ENCODE measurements around the gene EMP2.
"Not testable (repeated sequence)": the region's sequence is repeated elsewhere in the genome, so short reads cannot be mapped to it uniquely, and the experiment has no call there.

The EMP2 gene

DNA sequence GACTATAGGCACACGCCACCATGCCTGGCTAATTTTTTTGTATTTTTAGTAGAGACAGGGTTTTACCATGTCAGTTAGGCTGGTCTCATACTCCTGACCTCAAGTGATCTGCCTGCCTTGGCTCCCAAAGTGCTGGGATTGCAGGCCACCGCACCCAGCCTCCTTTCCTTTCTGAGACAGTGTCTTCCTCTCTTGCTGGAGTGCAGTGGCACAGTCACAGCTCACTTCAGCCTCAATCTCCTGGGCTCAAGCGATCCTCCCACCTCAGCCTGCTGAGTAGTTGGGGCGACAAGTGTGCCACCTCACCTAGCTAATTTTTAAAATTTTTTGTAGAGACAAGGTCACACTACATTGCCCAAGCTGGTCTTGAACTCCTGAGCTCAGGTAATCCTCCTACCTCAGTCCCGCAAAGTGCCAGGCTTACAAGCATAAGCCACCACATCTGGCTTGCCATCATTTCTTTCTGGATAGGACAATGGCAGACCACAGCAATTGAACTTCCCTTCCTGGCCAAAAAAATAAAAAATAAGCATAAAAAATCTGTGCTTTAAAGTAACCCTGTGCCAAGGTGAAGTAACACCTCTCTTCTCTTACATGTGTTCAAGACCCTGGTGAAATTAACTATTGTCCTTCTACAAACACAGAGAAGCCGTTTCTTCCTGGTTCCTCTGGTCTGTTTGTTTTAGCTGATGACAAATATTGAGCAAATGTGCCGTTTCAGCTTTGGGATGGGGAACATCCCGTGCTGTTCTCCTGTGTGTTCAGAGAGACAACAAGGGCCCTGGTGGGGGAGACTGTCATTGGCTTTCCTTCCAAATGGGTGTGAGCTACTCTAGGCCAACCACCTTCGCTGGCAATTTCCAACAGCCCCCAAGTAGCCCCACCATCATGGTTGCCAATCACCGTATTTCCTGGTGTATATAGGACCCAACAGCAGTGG lies 60.2 kb downstream of the EMP2 start:
- DNase-seq, result no peak

DNA sequence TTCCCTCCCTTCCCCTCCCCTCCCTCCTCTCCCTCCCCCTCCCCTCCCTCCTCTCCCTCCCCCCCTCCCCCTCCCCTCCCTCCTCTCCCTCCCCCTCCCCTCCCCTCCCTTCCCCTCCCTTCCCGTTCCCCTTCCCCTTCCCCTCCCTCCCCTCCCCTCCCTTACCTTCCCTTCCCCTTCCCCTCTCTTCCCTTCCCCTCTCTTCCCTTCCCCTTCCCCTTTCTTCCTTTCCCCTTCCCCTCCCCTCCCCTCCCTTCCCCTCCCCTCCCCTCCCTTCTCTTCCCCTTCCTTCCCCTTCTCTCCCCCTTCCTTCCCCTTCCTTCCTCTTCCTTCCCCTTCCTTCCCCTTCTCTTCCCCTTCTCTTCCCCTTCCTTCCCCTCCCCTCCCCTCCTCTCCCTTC lies 61.1 kb downstream of the EMP2 start:
- no peak for DNase-seq

DNA sequence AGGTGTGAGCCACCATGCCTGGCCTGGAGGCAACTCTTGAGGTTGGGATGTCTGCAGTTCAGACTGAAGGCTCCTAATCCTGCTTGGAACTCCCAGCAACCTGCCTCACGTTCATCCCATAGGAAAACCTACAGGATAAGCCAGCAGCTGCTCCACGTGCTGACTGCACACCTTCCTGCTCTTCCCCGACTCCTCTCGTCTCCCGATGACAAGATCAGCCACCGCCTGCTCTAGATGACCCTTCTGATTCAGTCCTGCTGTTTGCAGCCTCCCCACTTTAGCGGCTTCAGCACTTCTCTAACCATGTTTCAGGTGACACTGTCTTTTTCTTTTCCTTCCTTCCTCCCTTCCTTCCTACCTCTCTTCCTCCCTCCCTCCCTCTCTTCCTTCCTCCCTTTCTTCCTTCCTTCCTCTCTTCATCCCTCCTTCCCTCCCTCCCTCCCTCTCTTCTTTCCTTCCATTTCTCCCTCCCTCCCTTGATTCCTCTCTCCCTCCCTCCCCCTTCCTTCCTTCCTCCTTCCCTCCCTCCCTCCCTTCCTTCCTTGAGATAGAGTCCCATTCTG lies 61.8 kb downstream of the EMP2 start:
- no peak for DNase-seq

DNA sequence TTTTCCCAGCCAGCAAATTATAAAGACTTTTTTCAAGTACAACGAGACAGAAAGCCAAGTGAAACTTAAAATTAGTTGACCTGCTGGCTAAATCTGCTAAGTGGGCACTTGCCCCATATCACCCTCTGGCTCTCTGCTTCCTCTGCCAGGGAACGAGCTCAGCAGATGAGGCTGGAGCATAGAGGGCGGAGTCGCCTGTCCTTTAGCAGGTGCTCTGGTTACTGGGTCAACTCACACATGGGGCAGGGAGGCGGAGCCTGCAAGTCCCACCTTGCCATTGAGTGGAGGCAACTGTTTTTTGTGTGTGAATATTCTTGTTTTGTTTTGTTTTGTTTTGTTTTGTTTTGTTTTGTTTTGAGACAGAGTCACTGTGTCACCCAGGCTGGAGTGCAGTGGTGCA lies 62.5 kb downstream of the EMP2 start:
- no peak for DNase-seq

DNA sequence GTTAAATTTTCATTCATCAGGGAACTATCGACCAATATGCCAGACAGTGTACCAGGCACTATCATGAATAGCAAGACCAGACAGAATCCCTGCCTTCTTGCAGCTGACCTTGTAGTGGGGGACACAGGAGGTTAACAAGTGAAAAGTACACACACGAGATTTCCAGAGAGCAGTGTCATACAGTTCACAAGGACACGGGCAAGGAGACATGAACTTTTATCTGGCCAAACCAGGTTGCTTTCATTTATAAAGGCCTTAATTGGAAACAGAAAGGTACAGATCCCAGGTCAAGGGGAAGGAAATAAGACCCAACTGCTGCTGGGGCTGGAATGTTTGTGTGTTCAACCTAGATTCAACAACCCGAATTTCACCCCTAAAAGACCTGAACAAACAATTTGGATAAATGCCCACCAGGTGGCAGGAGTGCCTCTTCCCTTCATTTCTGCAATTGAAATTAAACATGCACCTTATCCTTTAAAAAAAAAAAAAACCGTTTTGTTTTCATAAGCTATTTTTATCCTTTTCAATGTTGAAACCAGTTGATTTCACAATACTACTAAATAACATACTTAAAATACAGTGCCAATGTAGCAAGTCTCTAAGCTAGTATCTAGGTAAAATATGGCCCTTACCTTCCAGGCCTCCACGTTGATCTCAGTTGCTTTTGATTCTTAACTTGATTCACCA lies 65.9 kb downstream of the EMP2 start:
- no peak for DNase-seq

DNA sequence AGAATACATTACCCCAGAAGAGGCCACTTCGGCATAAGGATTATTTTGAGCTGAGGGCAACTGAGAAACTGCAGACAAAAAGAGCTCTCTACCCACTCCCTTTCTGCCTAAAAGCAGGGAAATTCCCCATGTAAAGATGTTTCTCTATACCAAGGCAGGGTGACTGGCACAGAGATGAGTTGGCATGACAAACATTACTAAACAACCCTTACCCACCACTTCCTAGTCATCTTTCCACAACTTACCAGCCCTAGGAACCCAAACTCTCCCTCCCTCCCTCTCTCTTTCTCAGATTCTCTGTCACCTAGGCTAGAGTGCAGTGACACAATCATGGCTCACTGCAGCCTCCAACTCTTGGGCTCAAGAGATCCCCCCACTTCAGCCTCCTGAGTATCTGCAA lies 68.6 kb downstream of the EMP2 start:
- no peak for DNase-seq

DNA sequence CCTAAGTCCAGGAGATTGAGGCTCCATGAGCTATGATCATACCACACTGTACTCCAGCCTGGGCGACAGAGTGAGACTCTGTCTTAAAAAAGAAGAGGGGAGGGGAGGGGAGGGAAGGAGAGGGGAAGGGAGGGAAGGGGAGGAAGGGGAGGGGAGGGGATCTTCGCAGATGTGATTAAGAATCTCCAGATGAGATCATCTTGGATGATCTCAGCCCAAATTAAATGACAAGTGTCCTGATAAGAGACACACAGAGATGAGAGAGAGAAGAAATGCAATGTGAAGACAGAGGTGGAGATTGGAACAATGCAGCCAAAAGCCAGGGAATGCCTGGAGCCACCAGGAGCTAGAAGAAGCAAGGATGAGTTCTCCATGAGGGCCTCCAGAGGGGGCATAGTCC lies 70.1 kb downstream of the EMP2 start:
- no peak for DNase-seq

DNA sequence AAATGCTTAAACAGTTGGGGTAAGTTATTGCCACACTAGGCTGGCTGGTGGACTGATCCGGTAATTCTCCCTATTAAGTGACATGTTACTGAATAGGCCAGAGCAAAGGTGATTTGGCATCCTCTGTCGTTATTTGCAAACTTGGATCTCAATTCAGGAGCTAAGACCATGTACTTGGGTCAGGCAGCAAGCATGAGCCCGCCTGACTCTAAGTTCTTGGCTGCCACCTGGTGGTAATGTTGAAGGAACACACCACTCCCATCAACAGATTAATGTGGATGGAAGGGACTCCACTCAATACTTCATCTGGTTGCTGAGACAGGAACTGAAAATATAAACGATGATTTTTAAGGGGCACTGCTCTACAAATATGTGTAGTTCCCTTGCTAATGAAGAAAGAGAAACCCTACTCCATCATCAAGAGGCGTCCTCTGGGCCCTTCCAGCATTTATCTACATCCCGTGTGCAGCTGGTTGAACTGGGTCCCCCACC lies 70.8 kb downstream of the EMP2 start:
- DNase-seq, result peak; percentile 70

DNA sequence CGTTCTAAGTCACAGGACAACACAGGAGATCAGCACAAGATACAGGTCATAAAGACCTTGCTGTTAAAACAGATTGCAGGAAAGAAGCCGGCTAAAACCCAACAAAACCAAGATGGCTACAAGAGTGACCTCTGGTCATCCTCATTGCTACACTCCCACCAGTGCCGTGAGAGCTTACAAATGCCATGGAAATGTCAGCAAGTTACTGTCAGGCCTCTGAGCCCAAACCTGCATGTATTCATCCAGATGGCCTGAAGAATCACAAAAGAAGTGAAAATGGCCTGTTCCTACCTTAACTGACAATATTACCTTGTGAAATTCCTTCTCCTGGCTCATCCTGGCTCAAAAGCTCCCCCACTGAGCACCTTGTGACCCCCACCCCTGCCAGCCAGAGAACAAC lies 75.1 kb downstream of the EMP2 start:
- DNase-seq, result not testable (repeated sequence)

DNA sequence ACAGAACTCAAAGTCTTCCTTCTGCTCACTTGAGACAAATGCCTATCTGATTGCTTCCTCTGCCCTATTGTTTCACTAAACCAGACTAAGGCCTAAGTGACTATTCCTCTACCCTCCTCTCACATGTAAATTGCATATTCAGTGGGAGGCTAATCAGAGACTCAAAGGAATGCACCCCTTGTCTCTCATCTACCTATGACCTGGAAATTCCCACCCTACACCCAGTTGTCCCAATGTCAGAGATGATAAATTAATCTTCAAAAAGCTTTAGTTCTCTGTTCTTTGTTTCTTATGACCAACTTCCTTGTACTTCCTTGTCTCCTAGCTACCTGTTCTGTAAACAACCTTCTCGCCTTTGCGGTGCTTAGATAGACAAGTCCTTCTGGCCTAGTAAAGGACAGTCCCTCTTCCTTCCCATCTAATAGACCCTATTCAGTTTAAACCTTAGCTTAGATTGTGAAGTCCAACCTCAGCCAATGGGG lies 76.0 kb downstream of the EMP2 start:
- DNase-seq, result no peak

DNA sequence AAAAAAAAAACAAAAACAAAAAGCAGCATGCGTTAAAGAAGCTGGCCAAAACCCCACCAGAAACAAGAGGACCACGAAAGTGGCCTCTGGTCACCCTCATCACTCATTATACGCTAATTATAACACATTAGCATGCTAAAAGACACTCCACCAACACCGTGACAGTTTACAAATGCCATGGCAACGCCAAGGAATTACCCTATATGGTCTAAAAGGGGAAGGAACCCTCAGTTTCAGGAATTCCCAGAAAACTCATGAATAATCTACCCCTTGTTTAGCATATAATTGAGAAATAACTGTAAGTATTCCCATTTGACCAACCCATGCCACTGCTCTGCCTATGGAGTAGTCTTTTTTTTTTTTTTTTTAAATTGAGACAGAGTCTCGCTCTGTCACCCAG lies 77.6 kb downstream of the EMP2 start:
- DNase-seq, result no peak

DNA sequence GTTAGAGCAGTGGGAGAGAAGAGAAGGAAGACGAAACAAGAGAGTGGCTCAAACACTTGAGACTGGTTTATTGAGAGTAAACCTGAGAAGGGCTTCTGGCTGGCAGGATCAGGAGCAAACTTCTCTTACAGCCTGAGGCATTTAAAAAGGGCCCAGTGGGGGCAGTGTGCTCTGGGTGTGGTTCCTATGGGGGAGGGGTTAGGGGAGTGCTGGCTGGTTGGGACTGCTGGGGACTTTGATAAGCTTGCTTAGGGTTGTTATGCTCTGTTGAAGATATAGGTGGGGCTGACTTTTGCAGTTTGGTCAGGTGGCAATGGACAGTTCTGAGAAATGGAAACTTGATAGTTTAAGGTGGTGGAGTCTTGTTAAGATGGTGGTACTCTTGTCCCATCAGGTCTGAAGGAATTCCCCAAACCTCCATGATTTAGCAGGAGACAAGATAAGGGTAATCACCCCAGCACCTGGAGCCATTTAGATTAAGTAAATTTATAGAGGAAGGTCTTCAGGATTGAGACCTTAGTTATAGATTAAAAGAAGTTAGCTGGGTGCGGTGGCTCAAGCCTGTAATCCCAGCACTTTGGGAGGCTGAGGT lies 79.3 kb downstream of the EMP2 start:
- DNase-seq, result no peak

DNA sequence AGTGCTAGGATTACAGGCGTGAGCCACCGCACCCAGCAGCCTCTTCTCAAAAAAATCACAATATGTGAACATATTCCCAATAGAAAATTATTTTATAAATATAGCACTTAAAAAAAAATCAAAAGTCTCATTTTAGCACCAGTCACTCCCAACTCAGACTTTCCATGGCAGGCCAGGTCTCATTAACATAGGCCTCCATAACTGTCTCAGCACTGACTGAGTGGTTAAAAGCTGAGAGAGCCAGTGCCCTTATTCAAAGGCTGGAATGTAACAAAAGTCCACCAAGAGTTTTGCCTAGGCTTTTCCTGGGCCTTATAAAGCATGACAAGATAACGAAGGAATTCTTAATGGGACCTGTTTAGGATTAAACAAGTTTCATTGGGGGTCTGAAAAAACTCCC lies 79.8 kb downstream of the EMP2 start:
- DNase-seq, result no peak

DNA sequence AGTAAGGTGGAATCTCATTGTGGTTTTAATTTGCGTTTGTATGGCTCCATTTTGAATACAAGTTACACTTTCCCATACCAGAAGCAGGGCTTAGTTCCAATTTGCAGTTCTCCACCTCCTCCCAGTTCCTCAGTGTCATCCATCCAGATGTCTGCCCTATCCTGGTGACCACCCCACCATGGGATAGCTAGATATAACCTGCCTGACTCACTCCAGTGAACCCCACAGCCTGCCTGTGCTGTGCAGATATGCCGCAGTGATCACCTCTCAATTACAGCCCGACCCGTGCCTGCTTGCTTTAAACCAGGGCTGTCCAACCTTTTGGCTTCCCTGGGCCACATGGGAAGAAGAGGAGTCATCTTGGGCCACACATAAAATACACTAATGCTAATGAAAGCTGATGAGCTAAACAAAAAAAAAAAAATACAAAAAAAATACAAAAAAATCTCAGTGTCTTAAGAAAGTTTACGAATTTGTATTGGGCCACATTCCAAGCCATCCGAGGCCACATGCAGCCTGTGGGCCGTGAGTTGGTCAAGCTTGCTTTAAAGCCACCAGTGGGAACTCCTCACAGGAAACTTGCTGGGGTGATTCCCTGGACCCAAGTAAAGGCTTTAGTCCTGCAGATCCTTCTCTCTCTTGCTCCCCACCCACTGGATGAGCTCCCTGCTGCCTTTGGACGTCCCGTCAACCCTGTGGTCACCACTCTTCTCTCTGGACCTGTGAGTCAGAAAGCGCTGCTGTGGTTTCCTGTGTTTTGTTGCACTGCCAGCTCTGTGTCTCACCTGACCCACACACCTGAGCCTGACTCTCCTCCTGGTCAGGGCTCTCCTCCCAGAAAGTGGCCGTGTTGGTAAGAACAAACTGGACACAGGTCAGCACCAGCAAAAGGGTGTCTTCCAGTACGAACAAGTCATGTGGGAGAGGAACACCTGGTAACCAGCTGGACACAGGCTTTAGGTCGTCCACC lies 83.0 kb downstream of the EMP2 start:
- no peak for DNase-seq

DNA sequence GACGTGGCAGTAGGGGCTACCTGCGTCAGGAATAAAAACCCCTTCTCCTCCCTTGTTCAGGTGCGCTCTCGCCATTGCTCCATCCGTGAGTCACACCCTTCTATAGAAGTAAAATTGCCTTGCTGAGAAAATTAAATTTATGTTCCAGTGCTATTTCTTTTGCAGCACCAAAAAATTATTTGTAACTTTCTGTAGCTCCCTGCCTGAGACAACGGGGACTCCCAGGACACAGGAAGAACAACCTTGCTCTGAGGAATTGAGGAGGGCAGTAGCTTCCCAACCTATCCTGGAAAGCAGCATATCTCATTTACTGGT lies 85.4 kb downstream of the EMP2 start:
- DNase-seq, result no peak

DNA sequence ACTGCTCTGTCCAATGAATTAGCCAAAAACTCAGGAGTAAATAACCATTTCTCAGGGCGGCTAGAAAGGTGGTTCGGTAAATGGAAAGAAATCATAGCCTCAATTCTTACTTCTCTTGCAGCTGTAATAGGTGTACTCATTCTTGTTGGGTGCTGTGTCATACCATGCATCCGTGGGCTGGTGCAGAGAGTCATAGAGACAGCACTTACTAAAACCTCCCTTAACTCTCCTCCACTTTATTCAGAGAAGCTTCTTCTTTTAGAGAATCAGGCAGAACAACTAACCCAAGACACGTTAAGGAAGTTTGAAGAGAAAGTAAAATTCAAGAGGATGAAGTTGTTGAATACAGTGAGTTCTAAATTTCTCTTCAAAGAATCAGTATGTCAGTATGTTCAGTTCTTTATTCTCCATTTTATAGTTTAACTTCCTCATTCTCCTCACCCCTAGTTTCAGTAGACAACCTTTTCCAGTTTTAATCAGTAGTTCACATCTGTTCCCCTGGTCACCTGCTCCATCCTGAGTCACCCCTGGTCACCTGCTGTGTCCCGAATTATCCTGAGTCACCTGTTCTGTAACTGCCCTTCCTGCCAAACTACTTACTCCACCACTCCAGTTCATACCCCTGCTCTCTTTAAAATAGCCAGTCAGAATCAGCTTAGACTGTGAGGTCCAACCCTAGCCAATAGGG lies 85.9 kb downstream of the EMP2 start:
- DNase-seq, result no peak

DNA sequence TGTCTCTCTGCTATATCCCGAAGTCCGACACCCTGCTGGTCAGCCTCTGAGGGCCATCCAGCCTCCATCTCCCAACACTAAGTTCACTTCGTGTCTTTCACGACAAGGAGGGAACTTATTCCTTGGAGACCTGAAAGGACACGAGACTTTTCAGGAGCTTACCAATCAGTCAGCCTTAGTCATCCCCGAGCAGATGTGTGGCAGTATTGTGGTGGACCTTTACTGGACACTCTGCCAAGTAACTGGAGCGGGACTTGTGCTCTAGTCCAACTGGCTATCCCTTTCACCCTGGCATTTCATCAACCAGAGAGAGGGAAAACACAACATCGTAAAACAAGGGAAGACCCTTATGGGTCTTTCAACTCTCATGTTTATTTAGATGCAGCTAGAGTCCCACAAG lies 87.1 kb downstream of the EMP2 start:
- DNase-seq, result no peak

DNA sequence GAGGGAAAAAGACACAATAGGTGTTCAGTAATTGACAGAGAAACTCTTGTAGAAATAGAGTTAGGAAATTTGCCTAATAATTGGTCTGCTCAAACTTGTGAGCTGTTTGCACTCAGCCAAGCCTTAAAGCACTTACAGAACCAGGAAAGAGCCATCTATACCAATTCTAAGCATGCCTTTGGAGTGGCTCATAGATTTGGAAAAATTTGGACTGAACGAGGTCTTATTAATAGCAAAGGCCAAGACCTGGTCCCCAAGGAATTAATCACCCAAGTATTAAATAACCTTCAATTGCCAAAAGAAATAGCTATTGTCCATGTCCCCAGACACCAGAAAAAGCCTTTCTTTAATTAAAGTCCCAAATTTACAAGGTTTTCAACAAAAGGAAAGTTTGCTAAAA lies 90.3 kb downstream of the EMP2 start:
- no peak for DNase-seq

DNA sequence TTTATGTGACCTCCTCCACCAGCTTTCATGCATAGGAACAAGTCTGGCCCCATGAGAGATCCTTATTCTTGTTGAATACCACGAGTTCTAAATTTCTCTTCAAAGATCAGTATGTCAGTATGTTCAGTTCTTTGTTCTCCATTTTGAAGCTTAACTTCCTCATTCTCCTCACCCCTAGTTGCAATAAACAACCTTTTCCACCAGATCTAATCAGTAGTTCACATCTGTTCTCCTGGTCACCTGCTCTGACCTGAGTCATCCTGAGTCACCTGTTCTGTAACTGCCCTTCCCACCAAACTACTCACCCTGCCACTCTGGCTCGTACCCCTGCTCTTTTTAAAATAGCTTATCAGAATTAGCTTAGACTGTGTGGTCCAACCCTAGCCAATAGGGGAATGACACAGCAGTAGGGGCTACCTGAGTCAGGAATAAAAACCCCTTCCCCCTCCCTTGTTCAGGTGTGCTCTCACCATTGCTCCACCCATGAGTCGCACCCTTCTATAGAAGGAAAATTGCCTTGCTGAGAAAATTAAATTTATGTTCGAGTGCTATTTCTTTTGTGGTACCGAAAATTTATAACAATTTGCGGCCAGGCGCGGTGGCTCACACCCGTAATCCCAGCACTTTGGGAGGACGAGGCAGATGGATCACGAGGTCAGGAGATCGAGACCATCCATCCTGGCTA lies 94.6 kb downstream of the EMP2 start:
- no peak for DNase-seq

DNA sequence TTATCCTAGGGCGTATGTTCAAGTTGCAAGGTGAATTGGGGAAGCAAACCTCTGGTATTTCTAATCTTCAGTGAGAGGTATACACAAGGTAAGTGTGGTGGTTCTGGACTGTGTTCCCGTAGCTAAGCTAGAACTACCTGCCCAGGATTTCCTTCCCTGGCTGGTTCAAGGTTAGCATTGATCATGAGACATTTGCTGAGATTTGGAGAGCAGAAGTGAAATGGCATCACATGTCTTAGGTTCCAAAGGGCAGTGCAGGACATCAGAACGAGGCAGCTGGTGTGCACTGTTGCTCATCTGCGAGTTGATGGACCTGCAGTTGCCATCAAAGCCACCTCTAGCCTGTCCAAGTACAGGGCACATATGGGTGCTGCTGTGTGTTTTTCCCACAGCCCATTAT lies 95.2 kb downstream of the EMP2 start:
- DNase-seq, result no peak

DNA sequence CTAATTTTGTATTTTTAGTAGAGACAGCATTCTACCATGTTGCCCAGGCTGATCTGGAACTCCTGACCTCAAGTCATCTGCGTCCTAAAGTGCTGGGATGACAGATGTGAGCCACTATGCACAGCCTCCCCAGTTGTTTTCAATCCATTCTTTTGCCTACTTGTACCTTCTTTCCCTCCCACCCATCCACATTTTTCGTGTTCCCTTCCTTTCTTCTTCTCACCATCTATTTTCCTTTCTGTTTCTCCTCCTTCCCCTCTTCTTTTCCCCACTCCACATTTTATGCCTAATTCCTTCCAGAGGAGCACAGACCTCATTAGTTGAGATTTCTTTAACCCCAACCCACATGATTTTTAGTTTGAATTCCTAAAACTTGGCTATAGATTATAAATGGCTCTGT lies 100.2 kb downstream of the EMP2 start:
- no peak for DNase-seq
